GM04504 (cell line): ENCODE results near the gene TXLNG.

Source experiments
- DNase-seq: peaks from one replicate; pipeline ENCODE4 v3.0.0-alpha.2; 2012; ENCODE audit warnings: low read depth

Gene TXLNG

GRCh38 chrX:16785247-16786138 is 773 bp upstream of the TXLNG start:
- DNase-seq = no peak

DNA sequence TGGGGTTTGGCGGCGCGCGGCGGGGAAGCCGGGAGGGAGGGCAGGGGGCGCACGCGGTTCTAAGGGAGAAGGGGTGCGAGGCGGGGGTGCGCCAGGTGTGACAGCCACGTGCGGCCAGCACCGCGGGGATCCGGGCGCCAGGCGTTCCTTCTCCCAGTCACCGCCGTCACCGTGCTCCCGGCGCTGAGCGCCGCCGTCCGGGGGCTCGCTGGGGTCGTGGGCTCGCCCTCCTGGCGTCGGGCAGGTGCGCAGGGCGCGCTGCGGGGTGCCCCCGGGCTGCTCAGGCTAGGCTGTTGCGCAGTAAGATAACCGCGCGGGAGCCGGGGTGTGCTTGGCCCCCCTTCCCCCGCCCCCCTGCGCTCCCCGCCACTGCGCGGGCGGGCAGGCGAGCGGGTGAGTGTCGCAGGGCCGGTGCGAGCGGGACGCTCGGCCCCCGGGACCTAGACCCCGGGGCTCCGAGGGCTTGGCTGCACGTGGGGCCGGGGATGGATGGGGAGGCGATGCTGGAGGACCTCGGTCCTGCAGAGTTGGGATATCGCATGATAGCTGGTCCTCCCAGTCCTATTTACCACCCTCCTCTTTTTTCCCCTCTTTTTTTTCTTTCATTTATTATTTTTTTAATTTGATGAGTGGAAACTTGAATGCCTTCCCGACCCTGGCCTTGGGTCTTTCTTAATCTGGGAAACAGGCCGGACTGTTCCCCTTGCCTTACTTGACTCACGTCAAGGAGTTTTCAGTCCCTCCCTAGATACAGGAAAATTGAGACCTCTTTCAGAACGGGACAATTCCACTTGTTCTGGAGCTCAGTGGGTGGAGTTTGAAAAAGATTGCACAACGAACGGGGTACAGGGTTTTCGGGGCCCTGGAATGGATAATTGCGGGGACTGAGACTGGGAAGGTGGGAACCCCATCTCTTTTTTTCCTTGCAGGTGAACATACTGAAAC is 797 bp downstream of the TXLNG start:
- DNase-seq = no peak

- DNase-seq = no peak
Measured at GRCh38 chrX:16788477-16788876, 2.2 kb downstream of the TXLNG start.

GRCh38 chrX:16796298-16796697 is 10.0 kb downstream of the TXLNG start:
- no peak for DNase-seq

DNA sequence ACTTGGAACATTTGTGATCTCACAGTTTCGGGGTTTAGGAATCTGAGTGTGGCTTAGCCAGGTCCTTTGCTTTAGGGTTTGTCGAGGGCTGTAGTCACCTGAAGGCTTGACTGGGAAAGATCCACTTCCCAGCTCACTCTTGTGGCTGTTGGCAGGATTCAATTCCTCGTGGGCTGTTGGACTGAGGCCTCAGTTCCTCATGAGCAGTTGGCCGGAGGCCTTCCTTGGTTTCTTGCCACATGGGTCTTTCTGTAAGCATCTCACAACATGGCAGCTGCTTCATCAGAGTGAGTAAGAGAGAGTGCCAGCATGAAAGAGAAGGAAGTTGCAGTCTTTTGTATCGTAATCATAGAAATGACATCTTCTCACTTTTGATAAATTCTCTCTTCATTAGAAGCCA is 11.1 kb downstream of the TXLNG start:
- peak; percentile 17 for DNase-seq

DNA sequence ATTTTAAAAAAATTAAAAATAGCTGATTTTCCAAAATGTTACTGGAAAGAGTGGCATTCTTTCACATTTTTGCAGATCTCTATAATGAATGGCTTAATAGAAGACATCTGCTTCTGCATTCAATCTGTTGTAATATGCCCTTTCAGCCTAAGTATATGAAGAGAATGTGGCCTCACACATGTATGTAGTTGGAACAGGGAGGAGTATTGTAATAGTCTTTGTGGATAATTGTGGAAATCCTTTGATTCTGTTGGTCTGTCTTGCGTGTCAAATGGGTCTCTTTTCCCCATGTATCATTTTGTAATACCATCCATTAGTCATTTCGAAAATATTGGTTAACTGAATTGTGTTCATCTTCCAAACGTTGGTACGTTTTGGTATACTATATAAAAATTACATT is 11.6 kb downstream of the TXLNG start:
- DNase-seq = no peak

DNA sequence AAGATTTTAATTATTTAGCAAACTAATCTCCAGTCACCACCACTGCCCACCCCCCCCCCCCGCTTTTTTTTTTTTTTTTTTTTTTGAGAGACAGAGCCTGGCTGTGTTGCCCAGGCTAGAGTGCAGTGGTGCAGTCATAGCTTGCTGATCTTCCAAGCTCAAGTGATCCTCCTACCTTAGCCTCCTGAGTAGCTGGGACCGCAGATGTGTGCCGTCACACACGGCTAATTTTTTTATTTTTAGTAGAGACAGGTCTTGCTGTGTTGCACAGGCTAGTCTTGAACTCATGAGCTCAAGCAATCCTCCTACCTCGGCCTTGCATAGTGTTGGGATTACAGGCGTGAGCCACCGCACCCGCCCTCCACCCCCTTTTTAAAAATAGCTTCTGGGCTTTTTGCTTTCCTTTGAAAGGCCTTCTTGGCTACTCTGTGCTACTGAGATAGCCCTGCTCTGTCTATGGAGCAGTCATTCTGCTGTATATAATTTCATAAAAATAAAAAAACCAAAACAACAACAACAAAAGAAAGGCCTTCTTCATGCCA is 18.7 kb downstream of the TXLNG start:
- no peak for DNase-seq

- no peak for DNase-seq
Measured at GRCh38 chrX:16807548-16807947, 21.3 kb downstream of the TXLNG start.

GRCh38 chrX:16807976-16808542 is 21.8 kb downstream of the TXLNG start:
- no peak for DNase-seq

DNA sequence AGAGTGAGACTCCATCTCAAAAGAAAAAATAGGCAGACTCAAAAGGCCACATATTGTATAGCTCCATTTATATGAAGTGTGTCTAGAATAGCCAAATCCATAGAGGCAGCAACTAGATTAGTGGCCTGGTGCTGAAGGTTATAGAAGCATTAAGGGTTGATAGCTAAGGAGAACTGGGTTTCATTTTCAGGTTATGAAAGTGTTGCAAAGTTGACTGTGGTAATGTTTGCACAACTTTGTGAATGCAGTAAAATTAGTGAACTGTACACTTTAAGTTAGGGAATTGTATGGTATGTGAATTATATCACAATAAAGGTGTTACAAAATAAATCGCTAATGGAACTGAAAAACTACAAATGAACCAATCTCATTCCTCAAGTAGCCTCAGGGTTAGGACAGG is 28.3 kb downstream of the TXLNG start:
- DNase-seq = no peak

DNA sequence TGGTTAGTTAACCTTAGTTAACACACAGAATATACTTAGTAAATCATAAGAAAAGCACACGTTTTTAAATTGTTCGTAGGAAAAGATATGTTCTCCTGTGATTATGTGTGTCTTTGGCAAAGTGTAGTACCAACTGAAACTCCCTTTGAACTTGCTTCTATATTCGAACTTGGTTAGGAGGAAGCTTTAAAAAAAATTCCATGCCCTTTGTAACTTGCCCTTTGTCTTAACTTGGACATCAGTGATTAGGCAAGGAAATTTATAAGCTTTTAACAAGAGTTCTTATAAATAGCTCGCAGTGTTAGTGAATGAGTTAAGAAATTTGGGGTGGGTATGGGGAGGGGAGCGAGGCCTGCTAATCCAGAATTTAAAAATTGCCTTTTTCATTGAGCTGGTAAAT is 33.4 kb downstream of the TXLNG start:
- DNase-seq = no peak

DNA sequence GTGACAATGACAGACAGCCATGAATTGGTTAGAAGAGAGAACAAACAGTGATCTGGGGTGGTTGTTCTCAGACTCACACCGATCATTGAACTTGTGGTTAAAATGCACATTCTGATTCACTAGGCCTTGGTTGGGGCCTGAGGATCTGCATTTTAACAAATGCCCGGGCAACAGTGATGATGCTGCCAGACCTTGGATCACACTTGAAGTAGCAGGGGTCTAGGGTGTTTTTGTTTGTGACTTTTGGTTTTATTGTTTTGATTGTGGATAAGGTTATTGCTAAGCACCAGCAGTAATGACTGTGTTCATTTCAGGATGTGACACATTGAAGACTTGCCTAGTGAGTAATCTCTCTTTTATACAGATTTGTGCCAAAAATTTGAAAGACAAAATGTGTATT is 36.5 kb downstream of the TXLNG start:
- DNase-seq = peak; percentile 61

- DNase-seq = no peak
Measured at GRCh38 chrX:16825264-16826035, 39.2 kb downstream of the TXLNG start.

DNA sequence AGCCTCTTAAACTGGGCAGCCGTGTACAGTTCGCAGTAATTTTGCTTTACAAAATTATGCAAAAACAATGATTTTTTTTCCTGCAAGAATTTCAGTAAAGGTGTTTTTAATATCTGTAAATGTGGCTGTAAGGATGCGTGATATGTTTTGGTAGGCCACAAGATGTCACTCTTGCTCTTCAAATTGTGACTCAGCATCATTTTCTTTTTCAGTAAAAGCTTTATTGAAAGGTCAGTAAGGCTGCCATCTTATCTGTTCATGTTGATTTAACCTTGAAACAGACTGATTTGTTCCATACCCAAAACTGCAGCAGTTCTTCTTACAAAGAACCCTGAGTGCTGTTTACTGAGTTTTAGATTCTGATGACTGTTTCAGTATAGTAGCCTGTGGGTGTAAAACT is 39.9 kb downstream of the TXLNG start:
- peak; percentile 27 for DNase-seq

DNA sequence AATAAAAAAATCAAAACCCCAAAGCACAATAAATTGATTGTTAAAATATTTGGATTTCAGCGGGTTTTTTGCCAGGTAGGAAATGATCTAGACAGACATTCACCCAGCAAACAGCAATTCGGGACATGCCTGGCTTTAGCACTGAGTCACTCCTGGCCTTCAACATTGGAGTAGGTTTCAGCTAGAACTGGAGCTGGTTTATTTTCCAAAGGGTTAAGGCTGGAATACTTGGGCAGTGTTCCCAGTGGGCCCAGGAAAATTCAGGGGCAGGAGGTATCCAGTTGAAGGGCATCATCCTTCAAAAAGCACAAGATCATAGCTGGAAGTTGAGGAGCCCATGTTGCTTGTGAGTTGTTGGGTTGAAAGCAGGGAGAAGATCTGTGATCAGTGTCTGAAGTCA is 41.0 kb downstream of the TXLNG start:
- no peak for DNase-seq

DNA sequence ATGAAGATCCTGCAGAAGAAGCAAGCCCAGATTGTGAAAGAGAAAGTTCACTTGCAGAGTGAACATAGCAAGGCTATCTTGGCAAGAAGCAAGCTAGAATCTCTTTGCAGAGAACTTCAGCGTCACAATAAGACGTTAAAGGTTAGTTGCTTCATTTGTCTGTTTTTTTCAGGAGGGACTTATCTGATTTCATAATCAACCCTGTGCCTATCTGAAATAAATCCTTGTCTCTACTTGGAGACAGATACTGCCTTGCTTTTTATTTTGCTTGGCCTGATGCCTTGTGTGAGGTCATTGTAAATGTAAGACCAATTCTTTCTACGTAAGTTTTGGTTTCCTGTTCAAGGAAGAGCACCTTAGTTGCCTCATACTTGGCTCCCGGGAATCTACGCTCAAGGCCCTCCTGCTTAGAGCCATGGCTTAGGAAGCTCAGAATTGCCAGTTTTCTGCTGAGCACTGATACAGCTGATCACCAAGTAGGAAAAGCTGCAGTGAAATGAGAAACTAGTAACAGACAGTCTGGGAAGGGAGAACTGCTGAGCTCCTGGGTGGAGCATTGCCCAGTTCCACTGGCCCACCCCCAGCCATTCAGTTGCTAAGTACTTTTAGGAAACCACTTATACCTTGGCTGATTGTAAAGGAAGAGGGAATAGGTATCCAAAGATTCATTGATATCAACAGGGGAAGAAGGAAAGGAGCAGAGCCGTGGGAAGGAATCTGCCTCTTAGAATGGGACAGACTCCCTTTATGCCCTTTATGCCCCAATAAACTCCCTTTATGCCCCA is 42.0 kb downstream of the TXLNG start:
- DNase-seq = no peak

GRCh38 chrX:16832301-16832700 is 46.0 kb downstream of the TXLNG start:
- no peak for DNase-seq

GRCh38 chrX:16834806-16835205 is 48.5 kb downstream of the TXLNG start:
- DNase-seq = no peak

DNA sequence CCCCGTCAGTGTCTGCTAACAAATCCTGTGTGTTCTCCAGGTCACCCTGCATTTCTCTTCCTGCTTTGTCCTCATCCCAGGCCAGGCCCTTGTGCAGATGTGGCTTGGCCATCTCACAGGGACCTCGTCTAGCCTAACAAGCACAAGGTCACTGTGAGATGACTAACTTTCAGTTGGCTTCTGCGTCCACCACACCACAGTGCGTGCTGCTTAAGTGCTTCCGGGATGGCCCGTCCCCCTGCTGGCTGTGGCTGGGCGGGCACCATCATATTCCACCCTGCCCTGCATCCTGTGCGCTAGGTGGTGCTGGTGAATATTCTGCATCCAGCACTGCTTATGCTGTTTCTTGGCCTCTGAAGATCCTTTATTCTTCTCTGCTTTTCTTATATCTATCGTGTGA is 50.1 kb downstream of the TXLNG start:
- DNase-seq = no peak

- peak; percentile 47 for DNase-seq
Measured at GRCh38 chrX:16838202-16839066, 52.2 kb downstream of the TXLNG start.
